SK-N-SH (cell line): Measurements from ENCODE around the gene BMP8A. TPM values are rescaled to one million over a fixed set of nuclear protein-coding genes. Genes with fewer than 3 reads are reported as not detected.
"Not testable (repeated sequence)": the region's sequence is repeated elsewhere in the genome, so short reads cannot be mapped to it uniquely, and the experiment has no call there.

Experiments
- CTCF ChIA-PET: fragments of 300-600, 350-600 bp; formaldehyde crosslinking; extraction: SDS; loops from one replicate; lab custom pipeline; 2021; lab: Yijun Ruan, JAX
- POLR2A ChIA-PET: fragments of 350-600 bp; sonication (Branson Sonifier 250); formaldehyde crosslinking; extraction: SDS; loops from one replicate; lab custom pipeline; 2020; ENCODE audit warnings: antibody characterized with exemption, inconsistent platforms; lab: Yijun Ruan, JAX
- DNase-seq: peaks from one replicate; pipeline ENCODE4 v3.0.0; 2012
- H2AFZ ChIP-seq: fragments of 200-600 bp; sonication (generic); 2 replicates; pipeline ENCODE4 v1.8.1; 2016; ENCODE audit warnings: antibody characterized with exemption, mild to moderate bottlenecking, low read depth
- H3F3A ChIP-seq: fragments of 200-600 bp; sonication (generic); replicated peaks from 2 replicates; pipeline ENCODE3; 2016; ENCODE audit warnings: antibody characterized with exemption, mild to moderate bottlenecking; ENCODE audit not compliant: insufficient read depth
- H3K27ac ChIP-seq, 2 experiments: fragments of 200-500 bp in 1 of 2; fragments of 200-600 bp in 1 of 2; sonication (Bioruptor generic) in 1 of 2; sonication (generic), shearing (Covaris generic) in 1 of 2; 2 replicates each; pipeline versions ENCODE4 v1.5.1 to v1.6.1; 2014 to 2016; ENCODE audit warnings: low read depth in 2 of 2, inconsistent platforms in 1 of 2, low read length in 1 of 2, mild to moderate bottlenecking in 1 of 2, mixed read lengths in 1 of 2
- H3K27me3 ChIP-seq: fragments of 200-600 bp; sonication (generic), shearing (Covaris generic); 2 replicates; pipeline ENCODE4 v1.6.1; 2016; ENCODE audit warnings: mixed run types; ENCODE audit not compliant: insufficient read depth
- H3K36me3 ChIP-seq, 2 experiments: fragments of 200-500 bp in 1 of 2; fragments of 200-600 bp in 1 of 2; sonication (Bioruptor generic) in 1 of 2; sonication (generic) in 1 of 2; replicated peaks in 1 of 2; 2 replicates each; pipeline versions ENCODE3 to v1.5.1; 2014 to 2016; ENCODE audit warnings: low read length in 1 of 2, mild to moderate bottlenecking in 1 of 2; ENCODE audit not compliant: insufficient read depth in 2 of 2, control insufficient read depth in 1 of 2
- H3K4me1 ChIP-seq, 2 experiments: fragments of 200-500 bp in 1 of 2; fragments of 200-600 bp in 1 of 2; sonication (Bioruptor generic) in 1 of 2; sonication (generic), shearing (Covaris generic) in 1 of 2; 2 replicates each; pipeline versions ENCODE4 v1.5.1 to v1.6.1; 2014 to 2016; ENCODE audit warnings: low read depth in 1 of 2, low read length in 1 of 2, mixed run types in 1 of 2; ENCODE audit not compliant: insufficient read depth in 2 of 2, control insufficient read depth in 1 of 2
- H3K4me2 ChIP-seq: fragments of 200-600 bp; sonication (generic), shearing (Covaris generic); 2 replicates; pipeline ENCODE4 v1.6.1; 2017; ENCODE audit warnings: mixed run types
- H3K4me3 ChIP-seq, 2 experiments: fragments of 200-500 bp in 1 of 2; fragments of 200-600 bp in 1 of 2; sonication (Bioruptor generic) in 1 of 2; sonication (generic), shearing (Covaris generic) in 1 of 2; 2 replicates each; pipeline versions ENCODE4 v1.5.1 to v1.8.1; 2014 to 2016; ENCODE audit warnings: low read depth in 2 of 2, inconsistent platforms in 1 of 2, low read length in 1 of 2, mild to moderate bottlenecking in 1 of 2, mixed read lengths in 1 of 2, moderate library complexity in 1 of 2
- H3K79me2 ChIP-seq: fragments of 200-600 bp; sonication (generic); 2 replicates; pipeline ENCODE4 v1.8.1; 2017; ENCODE audit warnings: mild to moderate bottlenecking; ENCODE audit not compliant: insufficient read depth
- H3K9ac ChIP-seq: fragments of 200-600 bp; sonication (generic); 2 replicates; pipeline ENCODE4 v1.6.1; 2017; ENCODE audit warnings: mixed run types
- H3K9me2 ChIP-seq: fragments of 200-600 bp; sonication (generic); 2 replicates; pipeline ENCODE4 v1.6.1; 2017; ENCODE audit warnings: mixed run types
- H3K9me3 ChIP-seq: fragments of 200-600 bp; sonication (generic); 2 replicates; pipeline ENCODE4 v1.6.1; 2017; ENCODE audit warnings: mixed run types, mild to moderate bottlenecking, moderate library complexity
- H4K20me1 ChIP-seq: fragments of 200-600 bp; sonication (generic); 2 replicates; pipeline ENCODE4 v1.6.1; 2017; ENCODE audit warnings: mild to moderate bottlenecking, mixed run types; ENCODE audit not compliant: insufficient read depth
- CHD2 ChIP-seq: fragments of 150-350 bp; IDR thresholded peaks from 2 replicates; pipeline ENCODE4 v1.6.1; 2018; ENCODE audit warnings: low read length; ENCODE audit not compliant: partially characterized antibody
- ELF1 ChIP-seq: IDR thresholded peaks from 2 replicates; pipeline ENCODE4 v1.4.0; 2012
- EP300 ChIP-seq, 2 experiments: IDR thresholded peaks; 2 replicates each; pipeline versions ENCODE4 v1.4.0 to v1.6.1; 2012; ENCODE audit warnings: borderline replicate concordance in 1 of 2, low read depth in 1 of 2, low read length in 1 of 2
- EZH2phosphoT487 ChIP-seq: fragments of 200-600 bp; sonication (generic); IDR thresholded peaks from 2 replicates; pipeline ENCODE4 v1.6.1; 2017; ENCODE audit warnings: low read depth, mixed run types, mild to moderate bottlenecking, antibody characterized with exemption, moderate library complexity, borderline replicate concordance
- FOSL2 ChIP-seq: IDR thresholded peaks from 2 replicates; pipeline ENCODE4 v1.4.0; 2012; ENCODE audit warnings: low read depth, mild to moderate bottlenecking, moderate library complexity, borderline replicate concordance
- JUND ChIP-seq: IDR thresholded peaks from 2 replicates; pipeline ENCODE4 v1.4.0; 2012
- NFIC ChIP-seq: IDR thresholded peaks from 2 replicates; pipeline ENCODE4 v1.4.0; 2012; ENCODE audit warnings: borderline replicate concordance
- NRF1 ChIP-seq: IDR thresholded peaks from 2 replicates; pipeline ENCODE4 v1.6.1; 2012; ENCODE audit warnings: low read depth, mild to moderate bottlenecking, low read length
- POLR2AphosphoS5 ChIP-seq: IDR thresholded peaks from 2 replicates; pipeline ENCODE4 v1.6.1; 2012; ENCODE audit warnings: low read depth, low read length
- RAD21 ChIP-seq: IDR thresholded peaks from 2 replicates; pipeline ENCODE4 v1.6.1; 2012; ENCODE audit warnings: mild to moderate bottlenecking, low read length
- RFX5 ChIP-seq: IDR thresholded peaks from 2 replicates; pipeline ENCODE4 v1.6.1; 2012; ENCODE audit warnings: mild to moderate bottlenecking, improper control_type of control experiment, low read length
- RXRA ChIP-seq: IDR thresholded peaks from 2 replicates; pipeline ENCODE4 v1.4.0; 2012; ENCODE audit warnings: low read depth, mild to moderate bottlenecking, borderline replicate concordance
- SMC3 ChIP-seq: IDR thresholded peaks from 2 replicates; pipeline ENCODE4 v1.6.1; 2012; ENCODE audit warnings: low read depth, low read length, improper control_type of control experiment
- TAF1 ChIP-seq: IDR thresholded peaks from 2 replicates; pipeline ENCODE4 v1.6.1; 2012; ENCODE audit warnings: low read depth, mild to moderate bottlenecking, low read length, moderate library complexity, borderline replicate concordance
- YY1 ChIP-seq: IDR thresholded peaks from 2 replicates; pipeline ENCODE4 v1.4.0; 2012; ENCODE audit warnings: low read depth, mild to moderate bottlenecking
- WGBS: methylation state at CpG from one replicate; pipeline ENCODE4 v1.1.6; 2017; ENCODE audit warnings: low lambda C conversion rate; 5-methylcytosine and 5-hydroxymethylcytosine counted together
- polyA plus RNA-seq, 3 experiments: library from polyadenylated mRNA; depleted of rRNA; stranded (reverse); fragments of >200 nt; gene quantifications; 2 replicates each; pipeline ENCODE4 v1.2.3, GENCODE V29; 2012
- TF ChIP-seq, protein P1 (sequence below): IDR thresholded peaks from 2 replicates; pipeline ENCODE4 v1.4.0; 2012; ENCODE audit warnings: low read depth, borderline replicate concordance
- TF ChIP-seq, protein P2 (sequence below): IDR thresholded peaks from 2 replicates; pipeline ENCODE4 v1.4.0; 2012; ENCODE audit warnings: low read depth
- TF ChIP-seq, protein P3 (sequence below): IDR thresholded peaks from 2 replicates; pipeline ENCODE4; 2012
- TF ChIP-seq, protein P4 (sequence below): fragments of 200-600 bp; sonication (generic); IDR thresholded peaks from 2 replicates; pipeline ENCODE4 v1.6.1; 2017; ENCODE audit warnings: antibody characterized with exemption, mild to moderate bottlenecking, moderate library complexity
- TF ChIP-seq, protein P5 (sequence below): IDR thresholded peaks from 2 replicates; pipeline ENCODE4 v1.4.0; 2012; ENCODE audit warnings: low read depth, borderline replicate concordance

BMP8A gene
- polyA plus RNA-seq, 1 of the 3 experiments (the other 2 are of a cell fraction) = 0.16 TPM

DNA sequence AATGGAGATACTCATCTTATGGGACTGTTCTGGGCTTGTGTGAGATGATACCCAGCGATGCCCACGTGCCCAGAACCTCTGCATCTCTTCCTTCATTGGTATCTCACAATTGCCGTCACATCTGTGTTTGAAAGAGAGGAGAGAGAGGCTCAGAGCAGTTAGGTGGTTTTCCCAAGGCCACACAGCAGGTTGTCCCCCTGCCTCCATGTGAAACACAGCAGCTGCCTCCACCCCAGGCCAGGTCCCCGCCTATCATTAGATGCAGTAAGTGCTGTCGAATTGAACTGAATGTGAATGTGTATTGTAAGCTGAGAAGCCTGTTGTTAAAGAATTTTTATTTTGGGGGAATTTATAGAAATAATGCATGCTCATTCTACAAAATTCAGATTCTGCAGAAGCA lies 5.1 kb downstream of the BMP8A start:
- H2AFZ ChIP-seq, DNase-seq, H3K9ac ChIP-seq, H3K79me2 ChIP-seq, H3K27me3 ChIP-seq, H3K9me3 ChIP-seq, H3K27ac ChIP-seq, H3K4me2 ChIP-seq, H3K9me2 ChIP-seq, H3K36me3 ChIP-seq, H3F3A ChIP-seq, H3K4me1 ChIP-seq, POLR2A ChIA-PET, H4K20me1 ChIP-seq, CTCF ChIA-PET, H3K4me3 ChIP-seq: not testable (repeated sequence)
- WGBS = 88% methylated on average over 5 of the region's 5 CpGs

DNA sequence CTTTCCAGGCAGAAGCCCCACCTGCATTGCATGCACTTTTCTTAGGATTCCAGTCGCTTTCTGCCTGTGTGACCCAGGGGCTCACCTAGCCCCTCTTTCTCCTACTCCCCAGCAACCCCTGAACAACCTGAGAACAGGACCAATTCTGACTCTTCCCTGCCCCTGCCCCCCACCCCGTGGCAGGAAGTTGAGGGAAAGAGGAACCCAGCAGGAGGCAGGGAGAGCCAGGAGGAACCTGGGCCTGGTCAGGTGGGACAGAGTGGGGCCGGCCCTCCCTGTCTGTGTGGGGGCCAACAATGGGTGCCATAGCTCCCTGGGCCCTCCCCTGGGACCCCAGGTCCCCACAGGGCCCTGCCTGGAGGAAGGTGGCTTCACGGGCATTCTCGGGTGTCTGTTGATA lies 6.1 kb downstream of the BMP8A start:
- no peak for DNase-seq
- no peak overlapping the region for H3K27ac ChIP-seq
- no peaks in the 10 kb centered on the region for H3K9me3 ChIP-seq
- no peak overlapping the region for H3K4me2 ChIP-seq
- ChIA-PET POLR2A (no interaction called here), CTCF (interaction anchor here (1.0 kb wide), 1 partner anchor 30 kb away, joined by 3 read pairs; no protein-coding TSS in a partner anchor)
- H4K20me1 ChIP-seq = no peaks in the 10 kb centered on the region
- H3K9ac ChIP-seq = no peak overlapping the region
- no peaks in the 10 kb centered on the region; a peak in 1 of 4 replicates for H3K4me1 ChIP-seq
- TF ChIP-seq POLR2AphosphoS5 (no peak), SMC3 (no peak), CHD2 (no peak), RAD21 (no peak), EP300 (IDR thresholded peaks at IDR 0.05; ENCODE audit: borderline replicate concordance in 1 of 2, low read depth in 1 of 2, low read length in 1 of 2) (no peak), EZH2phosphoT487 (no peak), RFX5 (no peak), NRF1 (no peak), ELF1 (no peak), YY1 (no peak), RXRA (no peak), TAF1 (no peak), FOSL2 (no peak), NFIC (no peak), JUND (no peak)
- TF ChIP-seq, protein P1, sequence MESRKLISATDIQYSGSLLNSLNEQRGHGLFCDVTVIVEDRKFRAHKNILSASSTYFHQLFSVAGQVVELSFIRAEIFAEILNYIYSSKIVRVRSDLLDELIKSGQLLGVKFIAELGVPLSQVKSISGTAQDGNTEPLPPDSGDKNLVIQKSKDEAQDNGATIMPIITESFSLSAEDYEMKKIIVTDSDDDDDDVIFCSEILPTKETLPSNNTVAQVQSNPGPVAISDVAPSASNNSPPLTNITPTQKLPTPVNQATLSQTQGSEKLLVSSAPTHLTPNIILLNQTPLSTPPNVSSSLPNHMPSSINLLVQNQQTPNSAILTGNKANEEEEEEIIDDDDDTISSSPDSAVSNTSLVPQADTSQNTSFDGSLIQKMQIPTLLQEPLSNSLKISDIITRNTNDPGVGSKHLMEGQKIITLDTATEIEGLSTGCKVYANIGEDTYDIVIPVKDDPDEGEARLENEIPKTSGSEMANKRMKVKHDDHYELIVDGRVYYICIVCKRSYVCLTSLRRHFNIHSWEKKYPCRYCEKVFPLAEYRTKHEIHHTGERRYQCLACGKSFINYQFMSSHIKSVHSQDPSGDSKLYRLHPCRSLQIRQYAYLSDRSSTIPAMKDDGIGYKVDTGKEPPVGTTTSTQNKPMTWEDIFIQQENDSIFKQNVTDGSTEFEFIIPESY = no peak
- TF ChIP-seq, protein P2, sequence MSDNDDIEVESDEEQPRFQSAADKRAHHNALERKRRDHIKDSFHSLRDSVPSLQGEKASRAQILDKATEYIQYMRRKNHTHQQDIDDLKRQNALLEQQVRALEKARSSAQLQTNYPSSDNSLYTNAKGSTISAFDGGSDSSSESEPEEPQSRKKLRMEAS = no peak
- TF ChIP-seq, protein P3, sequence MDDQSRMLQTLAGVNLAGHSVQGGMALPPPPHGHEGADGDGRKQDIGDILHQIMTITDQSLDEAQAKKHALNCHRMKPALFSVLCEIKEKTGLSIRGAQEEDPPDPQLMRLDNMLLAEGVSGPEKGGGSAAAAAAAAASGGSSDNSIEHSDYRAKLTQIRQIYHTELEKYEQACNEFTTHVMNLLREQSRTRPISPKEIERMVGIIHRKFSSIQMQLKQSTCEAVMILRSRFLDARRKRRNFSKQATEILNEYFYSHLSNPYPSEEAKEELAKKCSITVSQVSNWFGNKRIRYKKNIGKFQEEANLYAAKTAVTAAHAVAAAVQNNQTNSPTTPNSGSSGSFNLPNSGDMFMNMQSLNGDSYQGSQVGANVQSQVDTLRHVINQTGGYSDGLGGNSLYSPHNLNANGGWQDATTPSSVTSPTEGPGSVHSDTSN = no peak
- TF ChIP-seq, protein P4, sequence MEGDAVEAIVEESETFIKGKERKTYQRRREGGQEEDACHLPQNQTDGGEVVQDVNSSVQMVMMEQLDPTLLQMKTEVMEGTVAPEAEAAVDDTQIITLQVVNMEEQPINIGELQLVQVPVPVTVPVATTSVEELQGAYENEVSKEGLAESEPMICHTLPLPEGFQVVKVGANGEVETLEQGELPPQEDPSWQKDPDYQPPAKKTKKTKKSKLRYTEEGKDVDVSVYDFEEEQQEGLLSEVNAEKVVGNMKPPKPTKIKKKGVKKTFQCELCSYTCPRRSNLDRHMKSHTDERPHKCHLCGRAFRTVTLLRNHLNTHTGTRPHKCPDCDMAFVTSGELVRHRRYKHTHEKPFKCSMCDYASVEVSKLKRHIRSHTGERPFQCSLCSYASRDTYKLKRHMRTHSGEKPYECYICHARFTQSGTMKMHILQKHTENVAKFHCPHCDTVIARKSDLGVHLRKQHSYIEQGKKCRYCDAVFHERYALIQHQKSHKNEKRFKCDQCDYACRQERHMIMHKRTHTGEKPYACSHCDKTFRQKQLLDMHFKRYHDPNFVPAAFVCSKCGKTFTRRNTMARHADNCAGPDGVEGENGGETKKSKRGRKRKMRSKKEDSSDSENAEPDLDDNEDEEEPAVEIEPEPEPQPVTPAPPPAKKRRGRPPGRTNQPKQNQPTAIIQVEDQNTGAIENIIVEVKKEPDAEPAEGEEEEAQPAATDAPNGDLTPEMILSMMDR = no peak
- TF ChIP-seq, protein P5, sequence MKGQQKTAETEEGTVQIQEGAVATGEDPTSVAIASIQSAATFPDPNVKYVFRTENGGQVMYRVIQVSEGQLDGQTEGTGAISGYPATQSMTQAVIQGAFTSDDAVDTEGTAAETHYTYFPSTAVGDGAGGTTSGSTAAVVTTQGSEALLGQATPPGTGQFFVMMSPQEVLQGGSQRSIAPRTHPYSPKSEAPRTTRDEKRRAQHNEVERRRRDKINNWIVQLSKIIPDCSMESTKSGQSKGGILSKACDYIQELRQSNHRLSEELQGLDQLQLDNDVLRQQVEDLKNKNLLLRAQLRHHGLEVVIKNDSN = no peak
- TF ChIP-seq, all 33 proteins: peak for 0
- Histone ChIP-seq H3K27me3 (no peaks in the 10 kb centered on the region; the same call in 1 of the 2 replicates), H3F3A (no peaks in the 10 kb centered on the region), H3K79me2 (no peaks in the 10 kb centered on the region), H3K36me3 (no peaks in the 10 kb centered on the region), H3K4me3 (no peak overlapping the region), H3K9me2 (no peaks in the 10 kb centered on the region), H2AFZ (no peak overlapping the region)
- 55% methylated on average over 2 of the region's 5 CpGs for WGBS
